ENCODE measurements around the gene MANBA.

MANBA gene

GRCh38 chr4:102586002-102586643 lies 174.6 kb downstream of the MANBA start:
- no peak for DNase-seq

- no peak for DNase-seq
Measured at GRCh38 chr4:102585329-102585728, 175.4 kb downstream of the MANBA start.

GRCh38 chr4:102584091-102584490 lies 176.7 kb downstream of the MANBA start:
- no peak for DNase-seq

All from NCI-H1417 (cell line).